GM18520 (cell line): Measurements from ENCODE around the gene ACIN1.
"Not testable (repeated sequence)": the region's sequence is repeated elsewhere in the genome, so short reads cannot be mapped to it uniquely, and the experiment has no call there.

ENCODE experiments used
- ATAC-seq: cut with Tn5 transposase; IDR thresholded peaks from one replicate; pipeline ENCODE4 v1.9.1; 2021; ENCODE audit not compliant: unreplicated experiment

Gene ACIN1

DNA sequence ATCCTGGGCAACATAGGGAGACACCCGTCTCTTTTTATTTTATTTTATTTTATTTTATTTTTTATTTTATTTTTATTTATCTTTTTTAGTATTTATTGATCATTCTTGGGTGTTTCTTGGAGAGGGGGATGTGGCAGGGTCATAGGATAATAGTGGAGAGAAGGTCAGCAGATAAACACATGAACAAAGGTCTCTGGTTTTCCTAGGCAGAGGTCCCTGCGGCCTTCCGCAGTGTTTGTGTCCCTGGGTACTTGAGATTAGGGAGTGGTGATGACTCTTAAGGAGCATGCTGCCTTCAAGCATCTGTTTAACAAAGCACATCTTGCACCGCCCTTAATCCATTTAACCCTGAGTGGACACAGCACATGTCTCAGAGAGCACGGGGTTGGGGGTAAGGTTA is 12.7 kb upstream of the ACIN1 start:
- ATAC-seq = not testable (repeated sequence)

DNA sequence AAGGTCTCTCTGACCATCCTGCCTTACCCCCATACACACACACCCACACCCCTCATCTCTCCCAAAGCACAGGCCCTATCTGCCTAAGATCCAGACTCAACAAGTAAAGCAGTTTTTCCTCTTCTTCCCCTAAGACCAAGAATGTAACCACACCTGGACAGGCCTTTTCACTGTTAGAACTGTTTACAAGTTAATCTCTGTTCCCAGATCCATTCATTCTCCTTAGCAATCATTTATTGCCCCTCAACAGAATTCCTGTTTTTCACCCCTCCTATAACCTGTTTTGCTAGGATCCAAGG is 11.8 kb upstream of the ACIN1 start:
- ATAC-seq = no peak

DNA sequence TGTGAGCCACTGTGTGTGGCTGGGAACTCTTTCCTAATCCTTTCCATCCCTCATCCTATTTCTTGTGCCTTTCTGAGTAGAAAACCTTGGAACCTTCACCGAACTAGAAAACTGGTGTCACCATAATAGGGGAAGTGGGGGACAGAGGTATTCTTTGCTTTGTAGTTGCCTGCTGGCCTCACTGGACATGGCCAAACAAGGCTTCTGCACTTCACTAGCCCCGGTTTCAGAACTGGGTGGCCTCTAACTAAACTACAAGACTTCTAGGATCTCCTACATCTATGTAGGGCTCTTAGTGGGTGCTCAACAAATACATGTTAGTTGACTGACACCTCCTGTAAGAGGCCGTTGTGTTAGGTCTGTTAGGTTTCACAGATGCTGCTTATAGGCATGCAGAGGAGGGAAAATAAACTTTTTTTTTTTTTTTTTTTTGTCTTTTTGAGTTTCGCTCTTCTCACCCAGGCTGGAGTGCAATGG is 10.4 kb upstream of the ACIN1 start:
- no peak for ATAC-seq

DNA sequence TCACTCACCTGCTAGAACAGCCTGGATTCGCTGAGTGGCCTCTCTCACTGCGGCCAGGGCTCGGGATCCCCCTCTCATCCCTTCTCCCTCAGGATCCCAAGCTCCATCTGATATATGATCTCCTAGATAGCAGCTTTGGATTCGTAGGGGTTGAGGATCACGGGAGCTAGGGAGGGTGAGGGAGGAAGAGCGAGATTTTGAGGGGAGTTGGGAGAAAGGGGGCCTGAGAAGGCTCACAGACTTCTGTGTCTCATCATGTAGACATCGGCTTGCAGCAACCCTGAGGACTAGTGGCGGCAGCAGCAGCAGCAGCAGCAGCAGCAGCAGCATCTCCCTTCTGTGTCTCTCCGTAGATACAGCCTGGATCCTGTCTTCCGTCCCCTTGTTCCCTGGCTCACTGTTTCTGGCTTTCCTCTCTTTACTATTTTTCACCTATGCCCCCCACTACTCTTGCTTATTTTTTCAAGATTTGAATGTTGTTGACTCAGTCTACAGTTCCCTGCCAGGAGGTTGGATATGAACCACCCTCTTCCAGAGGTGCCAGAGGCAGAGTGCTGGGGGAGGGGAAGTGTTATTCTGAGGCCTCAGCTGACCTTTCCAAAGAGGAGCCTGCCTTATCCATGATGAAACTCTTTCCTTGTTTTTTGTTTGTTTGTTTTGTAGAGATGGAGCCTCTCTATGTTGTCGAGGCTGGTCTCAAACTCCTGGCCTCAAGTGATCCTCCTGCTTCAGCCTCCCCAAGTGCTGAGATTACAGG is 9.8 kb upstream of the ACIN1 start, which contains the start of gene CIROP:
Gene CIROP (minus strand): TSS at position 399 of the 757 bp plus-strand sequence. CDS start 69 bp downstream, at position 330.
- no peak for ATAC-seq

DNA sequence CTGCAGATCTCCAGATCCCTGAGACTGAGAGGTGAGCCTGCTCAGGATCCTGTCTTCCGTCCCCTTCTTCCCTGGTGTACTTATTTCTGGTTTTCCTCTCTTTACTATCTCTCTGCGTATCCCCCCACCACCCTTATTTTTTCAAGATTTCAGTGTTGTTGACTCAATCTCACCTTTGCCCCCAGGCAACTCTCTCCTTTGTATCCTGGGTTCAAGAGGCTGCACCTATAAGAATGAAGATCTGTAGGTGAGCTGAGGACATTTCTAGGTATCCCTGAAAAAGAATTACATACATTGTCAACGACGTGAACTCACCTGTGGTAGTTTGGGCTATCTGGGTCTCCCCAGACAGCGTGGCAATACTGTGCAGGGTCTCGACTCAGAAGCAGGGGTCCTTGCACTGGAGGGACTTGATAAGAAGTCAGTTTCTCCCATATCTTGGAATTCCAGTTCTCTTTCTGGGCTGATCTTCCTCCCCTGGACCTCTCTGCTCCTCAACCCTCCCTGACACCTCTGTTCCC is 9.2 kb upstream of the ACIN1 start:
- ATAC-seq = no peak

DNA sequence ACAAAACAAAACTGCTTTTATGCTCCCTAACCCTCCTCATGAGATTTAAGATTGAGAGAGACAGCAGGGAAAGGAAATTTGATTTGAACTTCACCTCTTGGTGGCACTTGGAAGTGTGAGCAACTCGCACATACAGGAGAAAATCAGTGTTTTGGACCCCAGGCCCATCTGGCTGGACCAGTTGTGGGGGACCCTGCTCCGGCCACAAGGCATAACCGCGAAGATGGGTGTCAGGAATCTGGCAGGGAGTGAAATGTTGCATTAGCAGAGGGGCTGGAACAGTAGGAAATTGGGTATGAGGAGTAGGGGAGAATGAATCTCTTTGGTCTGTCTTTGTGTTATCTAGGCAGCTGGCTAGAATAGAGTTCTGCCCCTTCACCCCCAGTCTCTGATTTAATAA is 8.6 kb upstream of the ACIN1 start:
- no peak for ATAC-seq

DNA sequence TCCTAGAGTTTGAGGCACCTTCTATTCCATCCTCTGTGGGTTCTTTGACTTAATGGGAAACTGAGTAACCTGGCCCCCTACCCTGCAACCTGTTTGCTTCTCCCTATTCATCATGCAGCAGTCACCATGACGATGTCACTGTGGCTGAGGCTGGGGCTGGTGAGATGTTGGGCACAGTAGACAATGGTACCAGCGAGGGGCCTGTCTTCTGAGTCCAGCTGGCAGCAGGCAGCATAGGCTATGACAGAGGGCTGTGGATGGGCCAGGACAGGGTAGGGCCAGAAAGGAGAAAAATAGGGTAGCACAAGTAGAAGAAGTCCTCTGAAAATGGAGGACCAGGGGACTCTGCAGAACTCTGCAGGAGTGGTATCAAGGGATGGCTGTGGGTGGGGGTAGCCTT is 7.9 kb upstream of the ACIN1 start:
- no peak for ATAC-seq

DNA sequence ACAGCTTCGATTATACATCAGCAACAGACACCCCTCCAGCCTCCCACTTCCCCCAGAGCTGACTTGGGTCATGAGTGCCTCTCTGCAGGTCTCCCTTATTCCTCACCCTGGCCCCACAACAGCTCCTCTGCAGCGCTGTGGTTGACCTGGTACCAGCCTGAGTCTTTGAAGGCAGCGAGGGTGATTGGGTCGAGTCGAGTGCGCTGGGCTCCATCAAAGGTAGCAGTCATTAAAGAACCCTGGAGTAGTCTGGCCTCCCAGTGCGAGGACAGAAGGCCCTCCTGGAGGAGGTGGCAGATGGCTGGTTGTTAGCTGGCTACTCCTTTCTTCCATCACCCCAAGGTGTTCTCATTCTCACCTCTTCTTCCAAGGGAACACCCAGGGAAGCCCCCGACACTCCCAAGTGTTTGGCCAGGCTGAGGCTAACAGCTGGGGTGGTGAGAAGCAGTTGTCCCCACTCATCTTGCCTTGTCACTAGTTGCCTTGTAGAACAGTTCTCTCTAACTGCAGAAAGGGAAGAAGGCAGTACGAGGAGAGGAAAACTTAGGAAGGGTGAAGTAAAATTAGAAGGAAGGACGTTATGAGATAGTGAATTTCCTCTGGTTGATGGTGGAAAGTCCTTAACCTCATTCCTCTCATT is 7.2 kb upstream of the ACIN1 start:
- no peak for ATAC-seq

DNA sequence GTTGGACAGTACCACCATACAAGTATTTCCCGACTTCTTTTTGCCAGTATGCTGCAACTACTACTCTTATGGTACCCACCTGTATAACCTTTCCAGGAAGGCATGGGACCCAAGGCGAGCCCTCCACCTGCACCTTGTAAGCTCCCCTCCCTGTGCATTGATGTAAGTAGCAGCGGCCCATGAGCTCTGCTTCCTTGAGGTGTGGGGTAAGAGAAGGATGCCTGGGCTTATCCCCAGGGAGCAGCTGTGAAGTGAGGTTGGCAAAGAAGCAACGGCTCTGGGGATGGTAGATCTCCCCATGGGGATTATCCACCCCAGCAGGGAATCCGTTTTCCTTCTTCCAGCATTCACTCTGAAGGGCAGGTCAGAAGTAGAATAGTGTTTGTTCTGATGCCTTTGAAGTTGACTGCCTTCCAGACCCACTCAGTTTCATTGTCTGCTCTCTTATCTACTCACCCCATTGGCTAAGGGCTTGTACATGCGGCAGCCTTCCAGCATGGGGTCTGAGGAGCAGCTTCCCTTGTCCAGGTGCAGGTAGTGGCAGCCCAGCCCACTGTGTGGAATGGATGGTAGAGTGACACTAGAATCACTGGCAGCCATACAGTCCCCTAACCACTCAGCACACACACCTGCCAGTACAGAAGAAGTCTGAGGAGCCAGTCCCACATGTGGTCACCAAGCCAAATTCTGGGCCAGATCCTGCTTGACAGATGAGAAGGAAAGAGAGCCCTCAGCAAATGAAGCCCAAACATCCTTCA is 6.5 kb upstream of the ACIN1 start:
- no peak for ATAC-seq

DNA sequence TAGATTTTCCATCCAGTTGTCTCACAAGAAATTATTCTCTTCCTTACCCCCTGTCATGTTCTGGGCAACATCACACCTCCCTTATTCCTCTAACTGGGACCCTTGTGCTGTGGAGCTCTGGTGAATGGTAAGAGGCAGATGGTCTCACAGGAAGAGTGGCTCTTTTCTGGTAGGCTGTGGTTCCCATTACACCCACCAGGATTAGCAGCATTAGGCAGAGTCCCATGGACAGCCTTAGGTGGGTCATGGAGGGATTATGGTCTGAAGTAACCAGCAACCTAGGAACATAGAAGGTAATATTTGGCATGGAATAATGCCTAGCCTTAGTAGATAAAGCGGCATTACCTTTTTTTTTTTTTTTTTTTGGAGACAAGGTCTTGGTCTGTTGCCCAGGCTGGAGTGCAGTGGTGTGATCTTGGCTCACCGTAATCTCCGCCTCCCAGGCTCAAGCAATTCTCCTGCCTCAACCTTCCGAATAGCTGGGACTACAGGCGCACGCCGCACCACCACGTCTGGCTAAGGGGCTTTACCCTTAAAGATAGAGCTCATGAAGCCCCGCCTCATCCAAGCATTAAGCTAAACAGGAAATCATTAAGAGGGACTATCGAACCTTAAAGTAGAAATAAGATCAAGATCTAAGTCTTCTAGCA is 4.4 kb upstream of the ACIN1 start:
- no peak for ATAC-seq

DNA sequence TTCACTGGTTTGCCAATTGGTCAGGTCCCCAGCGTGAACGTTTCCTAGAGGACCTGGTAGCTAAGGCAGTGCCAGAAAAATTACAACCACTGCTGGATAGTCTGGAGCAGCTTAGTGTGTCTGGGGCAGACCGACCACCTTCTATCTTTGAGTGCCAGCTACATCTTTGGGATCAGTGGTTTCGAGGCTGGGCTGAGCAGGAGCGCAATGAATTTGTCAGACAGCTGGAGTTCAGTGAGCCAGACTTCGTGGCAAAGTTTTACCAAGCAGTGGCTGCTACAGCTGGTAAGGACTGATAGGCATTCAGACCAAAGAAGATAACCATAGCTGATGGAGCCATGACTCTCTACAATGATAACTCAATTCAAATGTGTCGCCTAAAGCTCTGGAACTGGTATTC is 2.9 kb upstream of the ACIN1 start:
- no peak for ATAC-seq

DNA sequence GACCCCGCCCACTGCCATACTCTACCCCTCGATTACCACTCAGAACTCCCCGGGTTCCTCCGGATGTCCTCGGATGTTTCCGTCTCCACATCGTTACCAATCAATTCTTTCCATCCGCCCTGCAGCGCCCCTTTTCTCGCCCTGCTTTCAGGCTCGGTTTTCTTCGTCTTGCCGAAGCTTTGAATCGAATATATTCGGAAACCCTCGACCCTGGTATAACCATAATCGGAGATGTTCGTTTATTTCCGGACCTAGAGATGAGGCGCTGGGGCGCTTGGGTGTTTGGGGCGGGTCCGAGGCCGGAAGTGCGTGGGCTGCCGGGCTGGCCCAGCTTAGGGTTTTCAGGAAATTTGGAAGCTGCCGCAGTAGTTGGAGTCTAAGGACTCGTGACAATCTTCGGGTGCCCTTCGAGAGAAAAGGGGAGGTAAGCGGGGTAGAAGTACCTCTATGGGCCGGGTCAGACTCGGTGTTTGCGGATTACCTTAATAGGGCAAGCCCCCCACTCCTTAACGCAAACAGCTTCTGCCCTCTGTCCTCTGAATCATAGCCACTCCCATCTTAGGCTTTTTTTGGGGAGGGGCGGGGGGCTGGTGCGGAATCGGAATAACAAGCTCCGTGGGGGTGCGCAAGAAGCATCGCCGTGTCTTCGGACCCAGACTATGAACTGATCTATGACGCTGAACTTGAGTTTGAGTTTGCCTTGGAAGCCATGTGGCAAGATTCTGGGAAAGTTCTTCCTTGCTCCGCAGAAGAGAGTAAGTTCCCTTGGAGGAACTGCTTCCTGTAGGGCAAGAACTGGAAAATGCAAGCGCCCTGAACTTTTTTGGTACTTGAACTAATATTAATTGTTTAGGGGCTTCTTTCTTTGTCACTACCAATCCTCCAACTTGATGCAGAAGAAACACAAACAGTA is 516 bp upstream of the ACIN1 start, which contains the start of gene C14orf119:
Gene C14orf119 (plus strand): TSS at position 310 of the 913 bp plus-strand sequence. CDS start 2,154 bp downstream, outside the sequence.
- peak; percentile 91 for ATAC-seq

DNA sequence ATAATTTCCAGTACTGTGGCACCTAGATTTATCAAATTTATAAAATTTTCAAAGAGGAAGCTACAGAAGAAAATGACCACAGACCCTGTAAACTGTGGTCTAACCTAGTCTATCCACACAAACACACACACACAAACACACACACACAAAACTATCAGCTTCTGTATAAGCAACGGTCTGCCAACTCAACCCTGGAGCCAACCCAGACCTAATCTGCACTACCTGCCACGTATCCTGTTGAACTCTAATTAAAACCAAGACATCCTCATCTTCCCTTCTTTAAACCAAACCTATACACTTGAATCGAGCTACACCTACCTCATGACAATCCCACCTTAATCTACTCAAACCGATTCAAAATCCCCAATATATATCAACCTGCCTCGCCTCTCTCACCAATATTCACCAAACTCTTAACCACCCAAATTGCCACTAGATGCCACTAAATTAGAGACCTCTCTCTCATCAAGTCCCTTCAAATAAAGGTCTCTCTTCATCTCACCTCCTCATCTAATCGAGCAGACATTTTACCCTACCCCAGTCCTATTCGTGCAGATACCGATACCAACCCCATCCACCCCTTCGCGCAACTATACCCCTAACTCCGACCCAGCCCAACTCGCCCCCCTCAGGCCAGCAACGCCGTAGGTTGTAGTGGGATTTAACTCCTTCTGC is 808 bp downstream of the ACIN1 start:
- ATAC-seq = no peak

DNA sequence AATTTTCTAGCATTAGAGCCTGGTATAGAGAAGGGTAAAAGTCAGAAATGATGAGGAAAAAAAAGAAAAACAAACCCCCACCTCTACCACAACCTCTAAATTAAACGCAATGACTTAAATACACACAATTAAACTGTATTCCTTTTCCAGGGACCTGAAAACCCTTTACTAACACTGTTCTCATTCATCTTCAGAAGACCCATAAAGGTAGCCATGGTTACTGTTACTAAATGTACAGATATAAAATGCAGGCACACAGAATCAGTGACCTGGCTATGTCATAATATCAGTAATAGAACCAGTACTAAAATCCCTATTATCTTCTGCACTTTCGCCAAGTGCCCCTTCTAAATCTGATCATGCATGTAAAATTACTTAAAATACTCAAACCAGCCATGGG is 1.4 kb downstream of the ACIN1 start:
- ATAC-seq = no peak

DNA sequence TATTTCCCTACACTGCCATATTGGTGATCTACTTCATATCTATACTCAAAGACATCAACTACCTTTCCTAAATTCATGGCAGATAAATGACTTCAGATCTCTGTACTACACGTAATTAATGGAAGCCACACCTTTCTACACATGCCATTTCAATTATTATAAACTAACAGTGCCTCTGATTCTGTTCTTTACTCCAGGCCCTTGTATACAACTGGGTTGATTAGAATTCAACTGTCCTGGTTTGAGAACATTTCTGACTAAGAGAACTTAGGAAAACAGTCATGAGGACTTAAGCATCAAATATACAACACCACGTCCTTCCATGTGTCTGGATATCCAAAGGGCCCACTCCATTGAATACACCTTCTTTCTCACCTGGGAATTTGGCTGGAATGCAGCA is 1.8 kb downstream of the ACIN1 start:
- ATAC-seq = no peak

DNA sequence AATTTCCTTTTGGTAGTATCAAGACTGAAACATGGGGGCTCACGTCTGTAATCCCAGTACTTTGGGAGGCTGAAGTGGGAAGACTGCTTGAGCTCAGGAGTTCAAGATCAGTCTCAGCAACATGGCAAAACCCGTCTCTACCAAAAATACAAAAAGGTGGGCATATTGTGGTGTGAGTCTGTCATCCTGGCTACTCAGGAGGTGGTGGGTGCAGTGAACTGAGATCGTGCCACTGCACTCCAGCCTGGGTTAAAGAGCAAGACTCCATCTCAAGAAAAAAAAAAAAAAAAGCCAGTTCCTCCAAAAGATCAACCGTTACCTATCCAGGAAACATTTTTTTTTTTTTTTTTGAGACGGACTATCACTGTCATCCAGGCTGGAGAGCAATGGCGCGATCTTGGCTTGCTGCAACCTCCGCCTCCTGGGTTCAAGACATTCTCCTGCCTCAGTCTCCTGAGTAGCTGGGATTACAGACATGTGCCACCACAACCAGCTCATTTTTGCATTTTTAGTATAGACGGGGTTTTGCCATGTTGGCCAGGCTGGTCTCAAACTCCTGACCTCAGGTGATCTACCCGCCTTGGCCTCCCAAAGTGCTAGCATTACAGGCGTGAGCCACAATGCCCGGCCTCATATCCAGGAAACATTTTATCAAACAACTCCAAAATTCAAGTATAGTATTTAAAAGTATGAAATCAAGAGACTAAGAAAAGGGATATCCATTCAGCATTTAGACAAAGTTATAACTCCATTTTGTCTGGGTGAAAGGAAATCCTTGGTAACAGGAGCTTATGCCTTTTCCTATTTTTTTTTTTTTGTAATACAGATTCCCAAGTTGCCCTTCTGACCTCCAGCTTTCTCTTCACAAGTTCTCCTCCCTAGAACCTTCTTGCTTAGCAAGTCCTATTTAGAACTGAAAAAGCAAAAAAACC is 3.4 kb downstream of the ACIN1 start:
- no peak for ATAC-seq

DNA sequence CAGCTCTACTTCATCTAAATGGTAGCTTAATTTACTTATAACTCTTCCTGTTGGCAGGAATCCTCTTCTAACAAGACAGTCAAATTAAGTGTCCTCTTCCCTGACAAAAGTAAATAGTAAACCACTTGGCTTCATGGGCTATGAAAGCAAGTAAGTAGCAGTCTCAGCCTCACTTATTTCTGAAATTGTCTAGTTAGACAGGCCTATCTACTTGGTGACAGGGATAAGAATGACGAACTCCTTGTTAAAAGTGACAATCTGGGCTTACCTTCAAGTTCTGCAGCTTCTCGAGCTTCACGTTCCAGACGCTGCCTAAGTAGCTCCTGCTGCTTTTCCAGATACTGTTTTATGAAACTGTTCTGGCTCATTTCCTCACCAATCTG is 4.7 kb downstream of the ACIN1 start:
- ATAC-seq = no peak

DNA sequence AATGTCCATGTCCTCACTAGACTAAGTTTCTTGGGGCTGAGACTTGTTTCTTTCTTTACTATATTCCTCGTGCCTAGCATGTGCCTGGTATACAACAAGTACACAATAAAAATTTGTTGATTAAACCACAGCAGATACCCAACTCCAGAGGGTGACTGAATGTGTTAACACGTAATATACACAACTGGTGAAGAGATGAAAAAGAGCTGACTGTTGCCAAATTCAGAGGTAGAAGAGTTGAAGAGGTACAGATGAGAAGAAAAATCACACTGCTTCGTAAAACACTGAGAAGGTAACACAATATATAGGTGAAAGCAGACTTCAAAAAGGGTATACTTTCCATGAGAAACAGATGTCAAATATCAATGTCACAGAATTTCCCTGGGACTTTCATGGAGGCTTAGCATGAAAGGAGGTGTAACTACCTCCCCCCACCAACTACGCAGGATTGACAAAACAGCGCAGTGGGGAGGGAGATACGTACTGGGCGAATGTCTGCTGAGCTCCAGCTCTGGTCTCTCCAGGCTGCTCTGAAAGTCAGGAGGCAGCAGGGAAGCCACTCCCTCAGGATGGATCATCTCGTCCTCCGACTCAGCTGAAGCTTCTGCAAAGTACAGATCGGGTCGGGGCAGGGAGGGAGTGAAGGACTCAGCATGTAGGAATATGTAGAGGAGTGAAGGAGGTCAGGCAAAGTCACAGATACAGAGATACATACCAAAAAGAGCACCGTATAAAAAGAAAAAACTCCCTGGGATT is 5.3 kb downstream of the ACIN1 start:
- ATAC-seq = no peak
